ENCODE results near the gene ADGRG1. TPM values are rescaled to one million over a fixed set of nuclear protein-coding genes. Genes with fewer than 3 reads are reported as not detected.

The ADGRG1 gene
- polyA plus RNA-seq, 1 of the 3 experiments (the other 2 are of a cell fraction) = 7.4 TPM

DNA sequence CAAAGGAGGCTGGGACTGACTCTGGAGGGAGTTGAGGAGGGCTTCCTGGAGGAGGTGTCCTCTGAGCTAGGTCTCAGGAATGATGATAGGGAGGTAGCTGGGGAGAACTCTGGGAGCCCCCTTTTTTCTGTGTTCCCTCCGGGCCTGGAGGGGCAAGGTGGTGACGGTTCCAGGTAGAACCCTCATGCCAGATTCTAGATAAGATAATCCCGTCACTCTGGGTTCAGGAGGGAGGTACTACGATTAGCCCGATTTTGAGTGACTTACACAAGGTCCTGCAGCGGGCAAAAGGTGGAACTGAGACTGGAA is 21.0 kb downstream of the ADGRG1 start:
- CTCF ChIA-PET = interaction anchor here (0.6 to 6.3 kb wide), 41 partner anchors 10 to 338 kb away, joined by 3 to 129 read pairs (median 4); partner anchors contain the start of genes ADGRG3 and KATNB1
- H2AFZ ChIP-seq (ENCODE audit: low read depth) = no peak overlapping the region
- DNase-seq = no peak
- peaks cover 3% of the 10 kb centered on the region for H3F3A ChIP-seq (replicated peaks; ENCODE audit: insufficient read depth)
- no peaks in the 10 kb centered on the region for H3K9me2 ChIP-seq
- no peaks in the 10 kb centered on the region for H3K36me3 ChIP-seq (replicated peaks in 1 of 2; ENCODE audit: control insufficient read depth in 1 of 2, insufficient read depth in 2 of 2, low read length in 1 of 2)
- H3K4me3 ChIP-seq (ENCODE audit: low read depth in 2 of 2, low read length in 1 of 2) = no peak overlapping the region
- no peak overlapping the region for H3K27ac ChIP-seq (ENCODE audit: low read depth in 2 of 2, low read length in 1 of 2)
- POLR2A ChIA-PET = interaction anchor here (1.3 kb wide), 1 partner anchor 11 kb away, joined by 3 read pairs; no protein-coding TSS in a partner anchor
- H3K27me3 ChIP-seq (ENCODE audit: insufficient read depth) = no peaks in the 10 kb centered on the region
- WGBS (ENCODE audit: low lambda C conversion rate) = 61% methylated on average over 6 of the region's 6 CpGs
- H3K79me2 ChIP-seq (ENCODE audit: insufficient read depth) = no peaks in the 10 kb centered on the region
- peaks cover 0 to 4% of the 10 kb centered on the region in 2 experiments; a peak in 1 of 4 replicates for H3K4me1 ChIP-seq (ENCODE audit: control insufficient read depth in 1 of 2, insufficient read depth in 2 of 2, low read depth in 1 of 2, low read length in 1 of 2)
- no peak for TF ChIP-seq SIN3A (IDR thresholded peaks at IDR 0.05; ENCODE audit: borderline replicate concordance, low read depth, low read length)
- TF ChIP-seq FOXJ3 (CRISPR knock-in tag; IDR thresholded peaks at IDR 0.05) = no peak
- TF ChIP-seq GATA2 (CRISPR knock-in tag; IDR thresholded peaks at IDR 0.05) = no peak
- TF ChIP-seq SMC3 (IDR thresholded peaks at IDR 0.05; ENCODE audit: low read depth, low read length) = no peak
- no peaks in the 10 kb centered on the region for H4K20me1 ChIP-seq (ENCODE audit: insufficient read depth)
- no peaks in the 10 kb centered on the region for H3K9me3 ChIP-seq
- H3K4me2 ChIP-seq = no peak overlapping the region
- H3K9ac ChIP-seq = no peak overlapping the region

GRCh38 chr16:57649846-57650245 is 21.4 kb downstream of the ADGRG1 start:
- H3K9ac ChIP-seq = no peak overlapping the region
- H3K79me2 ChIP-seq (ENCODE audit: insufficient read depth) = no peaks in the 10 kb centered on the region
- TF ChIP-seq, protein P1, sequence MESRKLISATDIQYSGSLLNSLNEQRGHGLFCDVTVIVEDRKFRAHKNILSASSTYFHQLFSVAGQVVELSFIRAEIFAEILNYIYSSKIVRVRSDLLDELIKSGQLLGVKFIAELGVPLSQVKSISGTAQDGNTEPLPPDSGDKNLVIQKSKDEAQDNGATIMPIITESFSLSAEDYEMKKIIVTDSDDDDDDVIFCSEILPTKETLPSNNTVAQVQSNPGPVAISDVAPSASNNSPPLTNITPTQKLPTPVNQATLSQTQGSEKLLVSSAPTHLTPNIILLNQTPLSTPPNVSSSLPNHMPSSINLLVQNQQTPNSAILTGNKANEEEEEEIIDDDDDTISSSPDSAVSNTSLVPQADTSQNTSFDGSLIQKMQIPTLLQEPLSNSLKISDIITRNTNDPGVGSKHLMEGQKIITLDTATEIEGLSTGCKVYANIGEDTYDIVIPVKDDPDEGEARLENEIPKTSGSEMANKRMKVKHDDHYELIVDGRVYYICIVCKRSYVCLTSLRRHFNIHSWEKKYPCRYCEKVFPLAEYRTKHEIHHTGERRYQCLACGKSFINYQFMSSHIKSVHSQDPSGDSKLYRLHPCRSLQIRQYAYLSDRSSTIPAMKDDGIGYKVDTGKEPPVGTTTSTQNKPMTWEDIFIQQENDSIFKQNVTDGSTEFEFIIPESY (IDR thresholded peaks at IDR 0.05; ENCODE audit: borderline replicate concordance, low read depth) = no peak
- TF ChIP-seq RAD21 (IDR thresholded peaks at IDR 0.05; ENCODE audit: low read length) (no peak), SIN3A (IDR thresholded peaks at IDR 0.05; ENCODE audit: borderline replicate concordance, low read depth, low read length) (no peak), FOXM1 (IDR thresholded peaks at IDR 0.05; ENCODE audit: low read depth) (no peak), TAF1 (IDR thresholded peaks at IDR 0.05; ENCODE audit: borderline replicate concordance, low read depth, low read length) (no peak), FOXJ3 (CRISPR knock-in tag; IDR thresholded peaks at IDR 0.05) (no peak), TEAD4 (IDR thresholded peaks at IDR 0.05; ENCODE audit: borderline replicate concordance, insufficient read depth) (no peak), JUND (IDR thresholded peaks at IDR 0.05) (no peak), RCOR1 (IDR thresholded peaks at IDR 0.05; ENCODE audit: low read length) (no peak), SMC3 (IDR thresholded peaks at IDR 0.05; ENCODE audit: low read depth, low read length) (no peak), FOSL2 (IDR thresholded peaks at IDR 0.05; ENCODE audit: borderline replicate concordance, low read depth) (no peak), RXRA (IDR thresholded peaks at IDR 0.05; ENCODE audit: borderline replicate concordance, low read depth) (no peak), CHD2 (IDR thresholded peaks at IDR 0.05; ENCODE audit: low read length, partially characterized antibody) (no peak), IRF3 (IDR thresholded peaks at IDR 0.05; ENCODE audit: low read depth, low read length) (no peak), NRF1 (IDR thresholded peaks at IDR 0.05; ENCODE audit: low read depth, low read length) (no peak)
- ChIA-PET CTCF (interaction anchor here (0.6 to 6.3 kb wide), 37 partner anchors 9 to 337 kb away, joined by 3 to 129 read pairs (median 4); partner anchors contain the start of genes ADGRG3 and KATNB1), POLR2A (interaction anchor here (1.3 kb wide), 1 partner anchor 11 kb away, joined by 3 read pairs; no protein-coding TSS in a partner anchor)
- no peak overlapping the region for H2AFZ ChIP-seq (ENCODE audit: low read depth)
- H3K36me3 ChIP-seq (replicated peaks in 1 of 2; ENCODE audit: control insufficient read depth in 1 of 2, insufficient read depth in 2 of 2, low read length in 1 of 2) = no peaks in the 10 kb centered on the region
- H3K9me3 ChIP-seq = no peaks in the 10 kb centered on the region
- no peak overlapping the region for H3K27ac ChIP-seq (ENCODE audit: low read depth in 2 of 2, low read length in 1 of 2)
- no peak overlapping the region for H3K4me2 ChIP-seq
- no peaks in the 10 kb centered on the region for H3K9me2 ChIP-seq
- no peak for DNase-seq
- H3F3A ChIP-seq (replicated peaks; ENCODE audit: insufficient read depth) = peaks cover 3% of the 10 kb centered on the region
- 82% methylated on average over 7 of the region's 7 CpGs for WGBS (ENCODE audit: low lambda C conversion rate)
- H3K27me3 ChIP-seq (ENCODE audit: insufficient read depth) = no peaks in the 10 kb centered on the region
- peaks cover 0 to 4% of the 10 kb centered on the region in 2 experiments; a peak in 1 of 4 replicates for H3K4me1 ChIP-seq (ENCODE audit: control insufficient read depth in 1 of 2, insufficient read depth in 2 of 2, low read depth in 1 of 2, low read length in 1 of 2)
- H3K4me3 ChIP-seq (ENCODE audit: low read depth in 2 of 2, low read length in 1 of 2) = no peak overlapping the region
- no peaks in the 10 kb centered on the region for H4K20me1 ChIP-seq (ENCODE audit: insufficient read depth)
